WTC11 (cell line): ENCODE data around the gene APOL3. TPM values are rescaled to one million over a fixed set of nuclear protein-coding genes. Genes with fewer than 3 reads are reported as not detected.
A peak's percentile ranks its signal among the peaks of the same experiment; 100 is the strongest.
"Not testable (repeated sequence)": the region's sequence is repeated elsewhere in the genome, so short reads cannot be mapped to it uniquely, and the experiment has no call there.

Experiments
- ATAC-seq: fragments of 200-7000 bp; cut with Tn5 transposase; 2 replicates; pipeline ENCODE4 v1.10.0; 2021; ENCODE audit warnings: mild to moderate bottlenecking, moderate library complexity
- CTCF ChIA-PET: fragments of 300-600 bp; sonication (Branson Sonifier 250); formaldehyde crosslinking; loops from one replicate; lab custom pipeline; 2021; ENCODE audit warnings: antibody characterized with exemption; lab: Charles Lee
- POLR2A ChIA-PET: fragments of 350-600 bp; sonication (Branson Sonifier 250); formaldehyde crosslinking; loops from one replicate; lab custom pipeline; 2021; ENCODE audit warnings: antibody characterized with exemption; lab: Charles Lee
- DNase-seq: peaks from one replicate; pipeline ENCODE4 v3.0.0; 2021; ENCODE audit warnings: low spot score
- H3K27ac Mint-ChIP-seq: 2 replicates; pipeline ENCODE4 v1.8.0; 2021; ENCODE audit warnings: mixed read lengths
- H3K27me3 Mint-ChIP-seq: 2 replicates; pipeline ENCODE4 v1.8.0; 2021; ENCODE audit warnings: low read depth, mild to moderate bottlenecking, moderate library complexity, mixed read lengths
- H3K36me3 Mint-ChIP-seq: 2 replicates; pipeline ENCODE4 v1.8.0; 2021; ENCODE audit warnings: mixed read lengths
- H3K4me1 Mint-ChIP-seq: 2 replicates; pipeline ENCODE4 v1.8.0; 2022; ENCODE audit warnings: mixed read lengths
- H3K4me3 Mint-ChIP-seq: 2 replicates; pipeline ENCODE4 v1.8.0; 2021; ENCODE audit warnings: mild to moderate bottlenecking, moderate library complexity, mixed read lengths
- H3K9me3 Mint-ChIP-seq: 2 replicates; pipeline ENCODE4 v1.8.0; 2021; ENCODE audit warnings: mixed read lengths
- AFF4 ChIP-seq: sonication (generic); formaldehyde crosslinking; IDR thresholded peaks from 2 replicates; pipeline ENCODE4 v1.8.1; 2023; ENCODE audit warnings: mild to moderate bottlenecking, missing genetic modification reagents, borderline replicate concordance
- ATF3 ChIP-seq: sonication (generic); formaldehyde crosslinking; conservative IDR thresholded peaks from 2 replicates; pipeline ENCODE4 v1.8.1; 2022; ENCODE audit warnings: mild to moderate bottlenecking, missing genetic modification reagents
- ATF6 ChIP-seq: sonication (generic); formaldehyde crosslinking; IDR thresholded peaks from 2 replicates; pipeline ENCODE4 v1.8.1; 2023; ENCODE audit warnings: mild to moderate bottlenecking, missing genetic modification reagents
- CREB1 ChIP-seq: sonication (generic); formaldehyde crosslinking; IDR thresholded peaks from 2 replicates; pipeline ENCODE4 v1.8.0; 2023; ENCODE audit warnings: mild to moderate bottlenecking, missing genetic modification reagents
- CREM ChIP-seq: sonication (generic); formaldehyde crosslinking; IDR thresholded peaks from 2 replicates; pipeline ENCODE4 v1.8.1; 2022; ENCODE audit warnings: mild to moderate bottlenecking, missing genetic modification reagents, moderate library complexity
- E2F5 ChIP-seq: sonication (generic); formaldehyde crosslinking; IDR thresholded peaks from 2 replicates; pipeline ENCODE4 v1.8.1; 2022; ENCODE audit warnings: mild to moderate bottlenecking, moderate library complexity, missing genetic modification reagents
- FOXK1 ChIP-seq: sonication (generic); formaldehyde crosslinking; IDR thresholded peaks from 2 replicates; pipeline ENCODE4 v1.8.0; 2022; ENCODE audit warnings: mild to moderate bottlenecking, moderate library complexity, missing genetic modification reagents
- FOXP1 ChIP-seq: sonication (generic); formaldehyde crosslinking; IDR thresholded peaks from 2 replicates; pipeline ENCODE4 v1.8.0; 2022; ENCODE audit warnings: missing genetic modification reagents, mild to moderate bottlenecking, moderate library complexity, borderline replicate concordance
- GTF2I ChIP-seq: fragments of 250-450 bp; sonication (Bioruptor Pico); conservative IDR thresholded peaks from 2 replicates; pipeline ENCODE4 v1.4.0; 2021; ENCODE audit warnings: mild to moderate bottlenecking
- JUN ChIP-seq: sonication (generic); formaldehyde crosslinking; IDR thresholded peaks from 2 replicates; pipeline ENCODE4 v1.8.0; 2023; ENCODE audit warnings: mild to moderate bottlenecking, missing genetic modification reagents
- NFE2L1 ChIP-seq: sonication (generic); formaldehyde crosslinking; IDR thresholded peaks from 2 replicates; pipeline ENCODE4 v1.8.1; 2023; ENCODE audit warnings: missing genetic modification reagents
- NFYB ChIP-seq: sonication (generic); formaldehyde crosslinking; conservative IDR thresholded peaks from 2 replicates; pipeline ENCODE4 v1.8.0; 2022; ENCODE audit warnings: low read depth, missing genetic modification reagents
- SMAD3 ChIP-seq: sonication (generic); formaldehyde crosslinking; IDR thresholded peaks from 2 replicates; pipeline ENCODE4 v1.8.0; 2022; ENCODE audit warnings: missing genetic modification reagents, mild to moderate bottlenecking, borderline replicate concordance
- SMAD4 ChIP-seq: sonication (generic); formaldehyde crosslinking; IDR thresholded peaks from 2 replicates; pipeline ENCODE4 v1.8.0; 2022; ENCODE audit warnings: mild to moderate bottlenecking, missing genetic modification reagents
- TCF7 ChIP-seq: sonication (generic); formaldehyde crosslinking; IDR thresholded peaks from 2 replicates; pipeline ENCODE4 v1.8.0; 2022; ENCODE audit warnings: mild to moderate bottlenecking, low read depth, missing genetic modification reagents, moderate library complexity
- ZNF317 ChIP-seq: sonication (generic); formaldehyde crosslinking; IDR thresholded peaks from 2 replicates; pipeline ENCODE4 v1.8.1; 2023; ENCODE audit warnings: low read depth, mild to moderate bottlenecking, moderate library complexity, missing genetic modification reagents, borderline replicate concordance
- ZNF671 ChIP-seq: fragments of 250-450 bp; sonication (Bioruptor Pico); IDR thresholded peaks from 2 replicates; pipeline ENCODE4 v1.8.0; 2021; ENCODE audit warnings: mild to moderate bottlenecking
- total RNA-seq: library from RNA; stranded (reverse); gene quantifications from 3 replicates; pipeline ENCODE4 v1.2.3, GENCODE V29; 2021
- TF ChIP-seq, protein P1 (sequence below): sonication (generic); formaldehyde crosslinking; IDR thresholded peaks from 2 replicates; pipeline ENCODE4 v1.8.0; 2022; ENCODE audit warnings: mild to moderate bottlenecking, missing genetic modification reagents
- TF ChIP-seq, protein P2 (sequence below): sonication (generic); formaldehyde crosslinking; IDR thresholded peaks from 2 replicates; pipeline ENCODE4 v1.8.1; 2023; ENCODE audit warnings: mild to moderate bottlenecking, moderate library complexity, missing genetic modification reagents

APOL3 gene
- total RNA-seq, 1 experiment from 2014 or later: 0.26 TPM

GRCh38 chr22:36162127-36163034 lies 1.8 kb upstream of the APOL3 start:
- Mint-ChIP-seq H3K36me3 (no peaks in the 10 kb centered on the region), H3K4me3 (no peak overlapping the region), H3K27ac (no peak overlapping the region), H3K27me3 (no peaks in the 10 kb centered on the region), H3K9me3 (peaks cover 7% of the 10 kb centered on the region), H3K4me1 (peaks cover 27% of the 10 kb centered on the region)
- CTCF ChIA-PET: interaction anchor here (1.0 to 2.4 kb wide), 5 partner anchors 9 to 124 kb away, joined by 3 to 6 read pairs (median 3); no protein-coding TSS in a partner anchor
- DNase-seq (no peak), ATAC-seq (no peak)
- TF ChIP-seq ATF3 (CRISPR knock-in tag): no peak
- TF ChIP-seq AFF4: no peak
- TF ChIP-seq, protein P1, sequence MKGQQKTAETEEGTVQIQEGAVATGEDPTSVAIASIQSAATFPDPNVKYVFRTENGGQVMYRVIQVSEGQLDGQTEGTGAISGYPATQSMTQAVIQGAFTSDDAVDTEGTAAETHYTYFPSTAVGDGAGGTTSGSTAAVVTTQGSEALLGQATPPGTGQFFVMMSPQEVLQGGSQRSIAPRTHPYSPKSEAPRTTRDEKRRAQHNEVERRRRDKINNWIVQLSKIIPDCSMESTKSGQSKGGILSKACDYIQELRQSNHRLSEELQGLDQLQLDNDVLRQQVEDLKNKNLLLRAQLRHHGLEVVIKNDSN: no peak
- no peak for TF ChIP-seq ZNF317 (CRISPR knock-in tag)
- no peak for TF ChIP-seq FOXK1
- no peak for TF ChIP-seq SMAD4 (CRISPR knock-in tag)
- no peak for TF ChIP-seq GTF2I (CRISPR knock-in tag)
- no peak for TF ChIP-seq JUN (CRISPR knock-in tag)
- POLR2A ChIA-PET: no interaction called here

- H3K9me3 Mint-ChIP-seq, DNase-seq, ATAC-seq, H3K27ac Mint-ChIP-seq, H3K36me3 Mint-ChIP-seq, H3K27me3 Mint-ChIP-seq, H3K4me3 Mint-ChIP-seq, POLR2A ChIA-PET: not testable (repeated sequence)
- peaks cover 27% of the 10 kb centered on the region for H3K4me1 Mint-ChIP-seq
- CTCF ChIA-PET: interaction anchor here (1.1 to 2.4 kb wide), 2 partner anchors 10 to 17 kb away, joined by 3 to 6 read pairs; no protein-coding TSS in a partner anchor
Observed at GRCh38 chr22:36161793-36162126, 1.2 kb upstream of the APOL3 start.

- no peaks in the 10 kb centered on the region for H3K27me3 Mint-ChIP-seq
- peak; percentile 79 for ATAC-seq
- H3K4me3 Mint-ChIP-seq: no peak overlapping the region; the same call in 1 of the 2 replicates
- TF ChIP-seq SMAD3 (CRISPR knock-in tag) (no peak), GTF2I (CRISPR knock-in tag) (no peak), ATF6 (CRISPR knock-in tag) (no peak), NFYB (CRISPR knock-in tag) (no peak), E2F5 (CRISPR knock-in tag) (no peak), NFE2L1 (CRISPR knock-in tag) (no peak), FOXP1 (CRISPR knock-in tag) (no peak), CREB1 (CRISPR knock-in tag) (no peak), TCF7 (no peak), CREM (CRISPR knock-in tag) (no peak), ZNF671 (no peak)
- TF ChIP-seq, protein P2, sequence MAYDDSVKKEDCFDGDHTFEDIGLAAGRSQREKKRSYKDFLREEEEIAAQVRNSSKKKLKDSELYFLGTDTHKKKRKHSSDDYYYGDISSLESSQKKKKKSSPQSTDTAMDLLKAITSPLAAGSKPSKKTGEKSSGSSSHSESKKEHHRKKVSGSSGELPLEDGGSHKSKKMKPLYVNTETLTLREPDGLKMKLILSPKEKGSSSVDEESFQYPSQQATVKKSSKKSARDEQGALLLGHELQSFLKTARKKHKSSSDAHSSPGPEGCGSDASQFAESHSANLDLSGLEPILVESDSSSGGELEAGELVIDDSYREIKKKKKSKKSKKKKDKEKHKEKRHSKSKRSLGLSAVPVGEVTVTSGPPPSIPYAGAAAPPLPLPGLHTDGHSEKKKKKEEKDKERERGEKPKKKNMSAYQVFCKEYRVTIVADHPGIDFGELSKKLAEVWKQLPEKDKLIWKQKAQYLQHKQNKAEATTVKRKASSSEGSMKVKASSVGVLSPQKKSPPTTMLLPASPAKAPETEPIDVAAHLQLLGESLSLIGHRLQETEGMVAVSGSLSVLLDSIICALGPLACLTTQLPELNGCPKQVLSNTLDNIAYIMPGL (CRISPR knock-in tag): no peak
Observed at GRCh38 chr22:36156515-36157419, 3.8 kb downstream of the APOL3 start.

More at GRCh38 chr22:36156515-36157419, 3.8 kb downstream of the APOL3 start:
- CTCF ChIA-PET: interaction anchor here (1.0 to 3.2 kb wide), 7 partner anchors 12 to 330 kb away, joined by 3 to 15 read pairs (median 4); partner anchors contain the start of gene APOL2
- peak overlapping the region; percentile 42 for H3K27ac Mint-ChIP-seq
- peak; percentile 43 for DNase-seq
- POLR2A ChIA-PET: interaction anchor here (0.5 kb wide), 1 partner anchor 29 kb away, joined by 3 read pairs; no protein-coding TSS in a partner anchor
- no peaks in the 10 kb centered on the region for H3K36me3 Mint-ChIP-seq
- peaks cover 15% of the 10 kb centered on the region for H3K9me3 Mint-ChIP-seq
- H3K4me1 Mint-ChIP-seq: peaks cover 29% of the 10 kb centered on the region
